Activated B cell treated with CpG ODN at 0.5 μM for 24 hours (primary cell): ENCODE measurements around the gene GNL1. TPM values are rescaled to one million over a fixed set of nuclear protein-coding genes. Genes with fewer than 3 reads are reported as not detected.

ENCODE experiments used
- ATAC-seq: fragments of 200-7000 bp; cut with Tn5 transposase; one replicate; pipeline ENCODE4 v1.10.0; 2021; ENCODE audit warnings: low read depth, mild to moderate bottlenecking, moderate library complexity
- CTCF ChIA-PET: fragments of 350-600 bp; sonication (Branson Sonifier 250); formaldehyde crosslinking; loops from one replicate; lab custom pipeline; 2021; ENCODE audit warnings: antibody characterized with exemption; lab: Charles Lee
- POLR2A ChIA-PET: fragments of 350-600 bp; sonication (Branson Sonifier 250); formaldehyde crosslinking; loops from one replicate; lab custom pipeline; 2021; ENCODE audit warnings: antibody characterized with exemption; lab: Charles Lee
- DNase-seq: peaks from one replicate; pipeline ENCODE4 v3.0.0; 2022
- H3K27ac Mint-ChIP-seq: one replicate; pipeline ENCODE4 v1.8.0; 2020; ENCODE audit warnings: mixed read lengths
- H3K27me3 Mint-ChIP-seq: one replicate; pipeline ENCODE4 v1.8.0; 2021; ENCODE audit warnings: mixed read lengths
- H3K36me3 Mint-ChIP-seq: one replicate; pipeline ENCODE4 v1.8.0; 2021; ENCODE audit warnings: low read depth, mixed read lengths
- H3K4me1 Mint-ChIP-seq: one replicate; pipeline ENCODE4 v1.8.0; 2021; ENCODE audit warnings: mixed read lengths
- H3K4me3 Mint-ChIP-seq: one replicate; pipeline ENCODE4 v1.8.0; 2020; ENCODE audit warnings: mild to moderate bottlenecking, mixed read lengths
- H3K9me3 Mint-ChIP-seq: one replicate; pipeline ENCODE4 v1.8.0; 2020; ENCODE audit warnings: mixed read lengths
- CTCF ChIP-seq: fragments of 200-600 bp; IDR thresholded peaks from one replicate; pipeline ENCODE4 v1.8.0; 2022; ENCODE audit warnings: antibody characterized with exemption, mild to moderate bottlenecking
- intact Hi-C: fragments of 100-400 bp; cut with micrococcal nuclease; formaldehyde crosslinking; loops from one replicate; pipeline ENCODE4 v1.15.1; 2024
- total RNA-seq: library from RNA; stranded (reverse); gene quantifications from 2 replicates; pipeline ENCODE4 v1.2.3, GENCODE V29; 2022

GNL1 gene
- total RNA-seq, 1 donor from 2014 or later: 67.4 TPM

GRCh38 chr6:30515944-30516753 is 40.1 kb downstream of the GNL1 start:
- ATAC-seq: peak; percentile 82
- peaks cover 2% of the 10 kb centered on the region for H3K9me3 Mint-ChIP-seq
- peak; percentile 69 for DNase-seq
- peak overlapping the region; percentile 87 for H3K4me3 Mint-ChIP-seq
- no peak for TF ChIP-seq CTCF
- ChIA-PET CTCF (interaction anchor here (0.7 to 3.1 kb wide), 7 partner anchors 15 to 34 kb away, joined by 3 to 13 read pairs (median 3); no protein-coding TSS in a partner anchor), POLR2A (interaction anchor here (0.5 to 13.0 kb wide), 22 partner anchors 8 to 1592 kb away, joined by 3 to 352 read pairs (median 5); partner anchors contain the start of genes ABCF1, MDC1 and TRIM27)
- intact Hi-C loops: loop anchor here (1.0 kb wide), 4 partner anchors 8 to 101 kb away; partner anchors contain the start of genes HLA-E, MRPS18B and PPP1R10
- H3K4me1 Mint-ChIP-seq: peaks cover 71% of the 10 kb centered on the region
- peaks cover 1% of the 10 kb centered on the region for H3K36me3 Mint-ChIP-seq
- no peaks in the 10 kb centered on the region for H3K27me3 Mint-ChIP-seq
- H3K27ac Mint-ChIP-seq: peak overlapping the region; percentile 97

GRCh38 chr6:30515106-30515505 is 41.2 kb downstream of the GNL1 start:
- Mint-ChIP-seq H3K4me1 (peaks cover 73% of the 10 kb centered on the region), H3K27ac (peak overlapping the region; percentile 97), H3K4me3 (peak overlapping the region; percentile 87), H3K36me3 (peaks cover 1% of the 10 kb centered on the region), H3K9me3 (peaks cover 2% of the 10 kb centered on the region), H3K27me3 (no peaks in the 10 kb centered on the region)
- ATAC-seq (no peak), DNase-seq (no peak)
- TF ChIP-seq CTCF: no peak
- ChIA-PET POLR2A (interaction anchor here (1.6 to 16.0 kb wide), 6 partner anchors 12 to 56 kb away, joined by 4 to 460 read pairs (median 62); partner anchors contain the start of genes ABCF1 and HLA-E), CTCF (interaction anchor here (1.4 to 2.4 kb wide), 2 partner anchors 14 to 17 kb away, joined by 3 to 7 read pairs; no protein-coding TSS in a partner anchor)
- intact Hi-C loops: no loop called here

- TF ChIP-seq CTCF: no peak
- H3K27me3 Mint-ChIP-seq: no peaks in the 10 kb centered on the region
- intact Hi-C loops: no loop called here
- DNase-seq (no peak), ATAC-seq (no peak)
- ChIA-PET CTCF (interaction anchor here (2.4 to 3.4 kb wide), 2 partner anchors 14 to 19 kb away, joined by 7 to 9 read pairs; no protein-coding TSS in a partner anchor), POLR2A (interaction anchor here (3.0 to 16.0 kb wide), 4 partner anchors 14 to 28 kb away, joined by 14 to 460 read pairs (median 188); partner anchors contain the start of gene HLA-E)
- no peak overlapping the region for H3K4me3 Mint-ChIP-seq
- no peaks in the 10 kb centered on the region for H3K9me3 Mint-ChIP-seq
- H3K36me3 Mint-ChIP-seq: peaks cover 3% of the 10 kb centered on the region
- H3K4me1 Mint-ChIP-seq: peaks cover 77% of the 10 kb centered on the region
- H3K27ac Mint-ChIP-seq: peak overlapping the region; percentile 97
Observed at GRCh38 chr6:30513451-30513850, 42.8 kb downstream of the GNL1 start.

DNA sequence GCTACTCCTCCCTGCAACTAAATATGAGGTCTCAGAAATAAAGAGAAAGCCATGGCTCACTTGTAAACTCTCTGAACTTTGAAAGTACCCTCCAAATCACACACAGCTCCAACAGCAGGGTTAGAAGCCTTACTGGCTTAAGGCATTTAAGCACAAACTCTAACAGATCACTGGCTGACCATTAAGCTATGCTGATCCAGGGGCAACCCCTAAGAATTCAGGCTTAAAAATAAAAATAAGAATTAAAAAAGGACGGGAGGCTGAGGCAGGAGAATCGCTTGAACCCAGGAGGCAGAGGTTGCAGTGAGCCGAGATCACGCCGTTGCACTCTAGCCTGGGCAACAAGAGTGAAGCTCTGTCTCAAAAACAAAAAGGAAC is 45.1 kb downstream of the GNL1 start:
- DNase-seq (no peak), ATAC-seq (no peak)
- Mint-ChIP-seq H3K27me3 (no peaks in the 10 kb centered on the region), H3K36me3 (peaks cover 3% of the 10 kb centered on the region), H3K27ac (peak overlapping the region; percentile 75), H3K9me3 (no peaks in the 10 kb centered on the region), H3K4me3 (peak overlapping the region; percentile 12), H3K4me1 (peaks cover 84% of the 10 kb centered on the region)
- intact Hi-C loops: no loop called here
- no peak for TF ChIP-seq CTCF
- ChIA-PET POLR2A (interaction anchor here (0.6 to 16.0 kb wide), 11 partner anchors 10 to 297 kb away, joined by 3 to 460 read pairs (median 8); partner anchors contain the start of genes HLA-E, MRPS18B, PPP1R10 and TRIM26), CTCF (interaction anchor here (1.2 to 3.9 kb wide), 6 partner anchors 15 to 31 kb away, joined by 5 to 20 read pairs (median 8); no protein-coding TSS in a partner anchor)
